ENCODE measurements around the gene JAGN1. TPM values are rescaled to one million over a fixed set of nuclear protein-coding genes. Genes with fewer than 3 reads are reported as not detected.

Gene JAGN1
- total RNA-seq, 6 experiments from 2014 or later = 23.9 to 28.7 (median 26.5) TPM

DNA sequence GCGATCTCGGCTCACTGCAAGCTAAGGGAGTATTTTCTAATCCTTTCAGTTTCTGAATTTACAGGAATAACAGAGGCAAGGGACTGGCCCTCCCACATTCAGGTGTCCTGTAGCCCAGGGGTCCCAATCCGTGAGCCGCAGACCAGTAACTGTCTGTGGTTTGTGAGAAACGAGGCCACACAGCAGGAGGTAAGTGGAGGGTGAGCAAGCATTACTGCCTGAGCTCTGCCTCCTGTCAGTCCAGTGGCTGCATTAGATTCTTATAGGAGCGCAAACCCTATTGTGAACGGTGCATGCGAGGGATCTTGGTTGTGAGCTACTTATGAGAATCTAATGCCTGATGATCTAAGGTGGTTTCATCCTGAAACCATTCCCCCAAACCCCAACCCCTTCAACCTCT is 21.5 kb downstream of the JAGN1 start:
- Mint-ChIP-seq H3K36me3 (ENCODE audit: low read depth) (no peaks in the 10 kb centered on the region; the same call in 1 of the 2 replicates), H3K4me1 (ENCODE audit: low read depth) (peaks cover 23% of the 10 kb centered on the region), H3K27ac (no peak overlapping the region), H3K9me3 (no peaks in the 10 kb centered on the region), H3K4me3 (no peak overlapping the region), H3K27me3 (ENCODE audit: insufficient read depth) (peaks cover 5% of the 10 kb centered on the region)
- no peak for DNase-seq
- TF ChIP-seq, protein P1, sequence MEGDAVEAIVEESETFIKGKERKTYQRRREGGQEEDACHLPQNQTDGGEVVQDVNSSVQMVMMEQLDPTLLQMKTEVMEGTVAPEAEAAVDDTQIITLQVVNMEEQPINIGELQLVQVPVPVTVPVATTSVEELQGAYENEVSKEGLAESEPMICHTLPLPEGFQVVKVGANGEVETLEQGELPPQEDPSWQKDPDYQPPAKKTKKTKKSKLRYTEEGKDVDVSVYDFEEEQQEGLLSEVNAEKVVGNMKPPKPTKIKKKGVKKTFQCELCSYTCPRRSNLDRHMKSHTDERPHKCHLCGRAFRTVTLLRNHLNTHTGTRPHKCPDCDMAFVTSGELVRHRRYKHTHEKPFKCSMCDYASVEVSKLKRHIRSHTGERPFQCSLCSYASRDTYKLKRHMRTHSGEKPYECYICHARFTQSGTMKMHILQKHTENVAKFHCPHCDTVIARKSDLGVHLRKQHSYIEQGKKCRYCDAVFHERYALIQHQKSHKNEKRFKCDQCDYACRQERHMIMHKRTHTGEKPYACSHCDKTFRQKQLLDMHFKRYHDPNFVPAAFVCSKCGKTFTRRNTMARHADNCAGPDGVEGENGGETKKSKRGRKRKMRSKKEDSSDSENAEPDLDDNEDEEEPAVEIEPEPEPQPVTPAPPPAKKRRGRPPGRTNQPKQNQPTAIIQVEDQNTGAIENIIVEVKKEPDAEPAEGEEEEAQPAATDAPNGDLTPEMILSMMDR (IDR thresholded peaks at IDR 0.05) = no peak

DNA sequence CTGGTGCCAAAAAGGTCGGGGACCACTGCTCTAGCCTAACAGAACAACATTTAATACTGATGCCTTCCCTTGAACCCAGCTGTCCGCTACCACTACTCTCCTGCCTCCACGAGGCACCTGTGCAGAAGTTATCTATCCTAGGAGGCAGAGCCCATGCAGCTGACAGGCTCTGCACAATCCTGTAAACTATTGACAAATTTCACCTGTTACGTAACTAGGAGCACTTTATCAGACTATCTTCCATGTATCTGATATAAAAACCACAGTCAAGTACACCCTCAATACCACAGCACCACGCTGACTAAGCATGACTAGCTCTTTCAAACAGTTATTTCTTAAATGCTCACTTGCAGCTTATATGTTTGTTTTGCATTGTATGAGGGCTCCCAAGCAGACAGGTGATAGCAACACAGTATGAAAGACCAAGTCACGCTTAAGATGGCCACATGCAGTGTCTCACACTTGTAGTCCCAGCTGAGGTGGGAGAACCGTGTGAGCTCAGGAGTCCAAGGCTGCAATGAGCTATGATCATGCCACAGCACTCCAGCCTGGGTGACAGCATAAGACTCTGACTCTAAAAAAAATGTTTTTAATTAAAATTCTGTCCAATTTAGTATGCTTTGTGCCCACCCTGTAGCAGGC is 22.0 kb downstream of the JAGN1 start:
- DNase-seq = peak; percentile 65
- Mint-ChIP-seq H3K36me3 (ENCODE audit: low read depth) (no peaks in the 10 kb centered on the region; the same call in 1 of the 2 replicates), H3K27me3 (ENCODE audit: insufficient read depth) (peaks cover 5% of the 10 kb centered on the region), H3K27ac (no peak overlapping the region), H3K9me3 (no peaks in the 10 kb centered on the region), H3K4me3 (no peak overlapping the region), H3K4me1 (ENCODE audit: low read depth) (peaks cover 26% of the 10 kb centered on the region)
- TF ChIP-seq, protein P1 (IDR thresholded peaks at IDR 0.05) = no peak

DNA sequence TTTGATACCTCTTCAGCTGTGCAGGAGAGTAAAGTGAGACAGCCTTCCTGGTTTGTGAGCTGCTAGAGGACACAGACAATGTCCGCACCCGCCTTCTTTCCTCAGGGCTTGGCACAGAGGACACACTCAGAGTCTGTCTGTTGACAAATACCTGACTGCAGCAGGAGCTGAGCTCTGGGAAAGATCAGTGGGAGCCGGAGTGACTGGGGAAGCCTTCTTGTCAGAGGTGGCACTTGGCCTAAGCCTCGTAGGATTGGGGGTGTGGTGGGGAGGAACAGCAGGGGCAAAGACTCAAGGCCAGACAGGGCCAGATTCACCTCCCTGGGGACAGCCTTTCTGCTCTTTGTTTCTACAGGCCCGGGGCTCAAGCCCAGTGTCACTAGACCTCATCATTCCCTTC is 23.2 kb downstream of the JAGN1 start:
- Mint-ChIP-seq H3K9me3 (no peaks in the 10 kb centered on the region), H3K36me3 (ENCODE audit: low read depth) (no peaks in the 10 kb centered on the region; the same call in 1 of the 2 replicates), H3K4me1 (ENCODE audit: low read depth) (peaks cover 32% of the 10 kb centered on the region), H3K4me3 (no peak overlapping the region), H3K27ac (no peak overlapping the region), H3K27me3 (ENCODE audit: insufficient read depth) (peaks cover 3% of the 10 kb centered on the region)
- TF ChIP-seq, protein P1 (IDR thresholded peaks at IDR 0.05) = no peak
- DNase-seq = no peak

DNA sequence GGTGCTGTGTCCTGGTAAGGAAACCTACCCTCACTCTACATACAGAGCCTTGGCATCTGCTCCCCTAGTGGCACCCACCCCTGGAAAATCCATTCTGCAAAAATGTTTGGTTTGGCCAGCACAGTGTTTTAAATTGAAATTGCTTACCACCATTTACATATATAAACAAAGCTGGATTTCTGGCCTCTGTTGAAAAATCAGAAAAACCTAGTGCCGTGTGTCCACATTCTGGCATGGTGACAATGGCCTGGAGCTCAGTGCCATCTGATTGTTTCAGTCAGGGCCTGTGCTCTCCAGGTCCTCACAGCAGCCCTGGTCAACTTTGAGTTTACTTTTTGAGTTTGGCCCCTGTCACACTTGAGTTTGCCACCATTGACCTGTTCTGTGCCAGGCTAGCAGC is 23.6 kb downstream of the JAGN1 start:
- Mint-ChIP-seq H3K36me3 (ENCODE audit: low read depth) (no peaks in the 10 kb centered on the region; the same call in 1 of the 2 replicates), H3K27ac (no peak overlapping the region), H3K4me3 (no peak overlapping the region), H3K9me3 (no peaks in the 10 kb centered on the region), H3K27me3 (ENCODE audit: insufficient read depth) (peaks cover 3% of the 10 kb centered on the region; the same call in 1 of the 2 replicates), H3K4me1 (ENCODE audit: low read depth) (peaks cover 32% of the 10 kb centered on the region)
- DNase-seq = no peak
- TF ChIP-seq, protein P1 (IDR thresholded peaks at IDR 0.05) = no peak

DNA sequence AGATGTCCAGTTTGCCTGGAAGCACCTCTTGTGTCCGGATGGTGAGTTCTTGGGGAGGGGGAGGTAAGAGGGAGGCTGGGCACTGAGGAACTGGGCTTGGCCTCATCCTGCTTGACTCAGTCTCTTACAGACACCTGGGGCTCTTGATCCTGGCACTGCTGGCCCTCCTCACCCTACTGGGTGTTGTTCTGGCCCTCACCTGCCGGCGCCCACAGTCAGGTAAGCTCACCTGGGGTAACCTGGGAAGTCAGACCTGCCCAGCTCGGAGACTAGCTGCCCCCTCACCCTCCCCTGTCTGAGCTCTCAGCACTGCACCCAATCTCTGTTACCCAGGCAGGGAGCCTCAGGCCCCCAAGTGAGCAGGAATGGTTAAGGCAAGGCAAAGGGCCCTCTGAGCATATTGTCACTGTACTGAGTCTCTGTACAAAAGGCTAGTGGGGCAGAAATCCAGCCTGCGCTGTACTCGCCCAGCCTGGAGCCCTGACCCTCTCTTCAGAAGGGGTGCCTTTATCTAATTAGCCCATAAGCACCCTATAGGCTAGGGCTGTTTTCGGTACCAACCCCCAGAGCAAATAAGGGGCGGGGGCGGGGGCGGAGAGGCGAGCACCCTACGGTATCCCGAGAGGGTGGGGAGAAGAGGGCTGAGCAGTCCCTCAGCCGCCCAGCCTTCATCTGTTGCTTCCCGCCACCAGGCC is 24.3 kb downstream of the JAGN1 start:
- TF ChIP-seq, protein P1 (IDR thresholded peaks at IDR 0.05) = no peak
- H3K4me3 Mint-ChIP-seq = peak overlapping the region; percentile 88; the same call in 1 of the 2 replicates
- H3K27me3 Mint-ChIP-seq (ENCODE audit: insufficient read depth) = peaks cover 3% of the 10 kb centered on the region; the same call in 1 of the 2 replicates
- no peaks in the 10 kb centered on the region; the same call in 1 of the 2 replicates for H3K36me3 Mint-ChIP-seq (ENCODE audit: low read depth)
- H3K9me3 Mint-ChIP-seq = no peaks in the 10 kb centered on the region
- H3K4me1 Mint-ChIP-seq (ENCODE audit: low read depth) = peaks cover 32% of the 10 kb centered on the region
- no peak overlapping the region for H3K27ac Mint-ChIP-seq
- DNase-seq = no peak

Data from HFFc6 (cell line).